Thoracic aorta endothelial cell (primary cell): ENCODE results near the gene MPP7. TPM values are rescaled to one million over a fixed set of nuclear protein-coding genes. Genes with fewer than 3 reads are reported as not detected.

Source experiments
- small RNA-seq: library from RNA; depleted of rRNA; stranded (forward); fragments of <200 nt; gene quantifications from one replicate; pipeline ENCODE3, GENCODE V24; 2012
- total RNA-seq: library from RNA; depleted of rRNA; stranded (reverse); fragments of >200 nt; gene quantifications from 2 replicates; pipeline ENCODE4 v1.2.3, GENCODE V29; 2012

The MPP7 gene
- total RNA-seq = 0.27 and 0.50 TPM in 2 replicates

GRCh38 chr10:28302638-28303488 lies at the start of gene MPP7:
TSS of gene MPP7 (minus strand) at chr10:28303064. CDS start at chr10:28238604, 64,460 bp downstream.

Small RNA genes lying within 50 kb of the gene (small RNA-seq; reads per million reads assigned to genes)
- not detected for gene MIR8086

Other genes with a start within 250 kb of the MPP7 start
- gene WAC, start 230.1 kb upstream of the MPP7 start, total RNA-seq = 102 and 117 TPM in 2 replicates